Subcutaneous abdominal adipose tissue (tissue), 5 donors: ENCODE measurements around the gene TMEM212.

Experiments
- H3K27ac ChIP-seq: one replicate; pipeline ENCODE4 v1.7.0; 2013; ENCODE audit warnings: low read depth, mild to moderate bottlenecking, inconsistent platforms, low read length, moderate library complexity
- H3K27me3 ChIP-seq, 5 donors: one replicate each; pipeline ENCODE4 v1.7.0; 2013; ENCODE audit warnings: low read length in 5 of 5, inconsistent platforms in 1 of 5; ENCODE audit not compliant: control insufficient read depth in 5 of 5, insufficient read depth in 4 of 5
- H3K36me3 ChIP-seq, 5 donors: one replicate each; pipeline ENCODE4 v1.7.0; 2013; ENCODE audit warnings: low read length in 5 of 5; ENCODE audit not compliant: control insufficient read depth in 5 of 5, insufficient read depth in 5 of 5
- H3K4me1 ChIP-seq, 5 donors: one replicate each; pipeline ENCODE4 v1.7.0; 2013; ENCODE audit warnings: low read length in 5 of 5, mild to moderate bottlenecking in 3 of 5, moderate library complexity in 1 of 5; ENCODE audit not compliant: control insufficient read depth in 5 of 5, insufficient read depth in 5 of 5
- H3K4me3 ChIP-seq, 5 donors: one replicate each; pipeline ENCODE4 v1.7.0; 2013; ENCODE audit warnings: low read length in 5 of 5, low read depth in 1 of 5
- H3K9ac ChIP-seq, 5 donors: one replicate each; pipeline ENCODE4 v1.7.0; 2013; ENCODE audit warnings: low read length in 5 of 5, mild to moderate bottlenecking in 4 of 5, moderate library complexity in 3 of 5
- H3K9me3 ChIP-seq, 5 donors: one replicate each; pipeline ENCODE4 v1.7.0; 2013; ENCODE audit warnings: low read length in 5 of 5; ENCODE audit not compliant: control insufficient read depth in 5 of 5
- donor health status: healthy.
- donor health status: healthy.
- donor health status: healthy.
- donor health status: healthy.
- donor health status: healthy.

The TMEM212 gene

GRCh38 chr3:171867981-171868380, 24.8 kb downstream of the TMEM212 start:
- Histone ChIP-seq H3K9me3 (no peaks in the 10 kb centered on the region), H3K4me1 (peaks cover 0 to 18% (median 2%) of the 10 kb centered on the region in 5 donors), H3K27me3 (no peaks in the 10 kb centered on the region), H3K27ac (no peak overlapping the region), H3K36me3 (no peaks in the 10 kb centered on the region), H3K4me3 (no peak overlapping the region), H3K9ac (no peak overlapping the region)

- Histone ChIP-seq H3K4me1 (peaks cover 3 to 28% (median 23%) of the 10 kb centered on the region in 5 donors), H3K27ac (no peak overlapping the region), H3K4me3 (no peak overlapping the region), H3K9ac (no peak overlapping the region), H3K36me3 (no peaks in the 10 kb centered on the region), H3K9me3 (no peaks in the 10 kb centered on the region), H3K27me3 (no peaks in the 10 kb centered on the region)
These were observed 28.5 kb downstream of the TMEM212 start for GRCh38 chr3:171871392-171872274.

GRCh38 chr3:171873580-171873979, 30.4 kb downstream of the TMEM212 start:
- H3K4me3 ChIP-seq, result no peak overlapping the region
- H3K4me1 ChIP-seq, result peaks cover 3 to 40% (median 32%) of the 10 kb centered on the region in 5 donors
- no peaks in the 10 kb centered on the region for H3K9me3 ChIP-seq
- no peaks in the 10 kb centered on the region for H3K36me3 ChIP-seq
- H3K27ac ChIP-seq, result peak overlapping the region; percentile 87
- no peaks in the 10 kb centered on the region for H3K27me3 ChIP-seq
- peak overlapping the region in 1 of 5 donors; percentile 63 for H3K9ac ChIP-seq

GRCh38 chr3:171874251-171874681, 31.1 kb downstream of the TMEM212 start:
- Histone ChIP-seq H3K9ac (peak overlapping the region in 2 of 5 donors; percentile 22 to 71), H3K4me3 (no peak overlapping the region), H3K4me1 (peaks cover 3 to 42% (median 36%) of the 10 kb centered on the region in 5 donors), H3K27me3 (no peaks in the 10 kb centered on the region), H3K27ac (peak overlapping the region; percentile 87), H3K9me3 (no peaks in the 10 kb centered on the region), H3K36me3 (no peaks in the 10 kb centered on the region)

GRCh38 chr3:171874879-171875278, 31.7 kb downstream of the TMEM212 start:
- no peaks in the 10 kb centered on the region for H3K27me3 ChIP-seq
- no peaks in the 10 kb centered on the region for H3K36me3 ChIP-seq
- H3K4me1 ChIP-seq, result peaks cover 3 to 42% (median 38%) of the 10 kb centered on the region in 5 donors
- H3K9me3 ChIP-seq, result no peaks in the 10 kb centered on the region
- peak overlapping the region in 2 of 5 donors; percentile 22 to 71 for H3K9ac ChIP-seq
- H3K4me3 ChIP-seq, result no peak overlapping the region
- H3K27ac ChIP-seq, result peak overlapping the region; percentile 87

GRCh38 chr3:171875923-171876412, 32.8 kb downstream of the TMEM212 start:
- H3K27me3 ChIP-seq, result no peaks in the 10 kb centered on the region
- peaks cover 3 to 42% (median 38%) of the 10 kb centered on the region in 5 donors for H3K4me1 ChIP-seq
- no peaks in the 10 kb centered on the region for H3K36me3 ChIP-seq
- H3K9me3 ChIP-seq, result no peaks in the 10 kb centered on the region
- peak overlapping the region; percentile 87 for H3K27ac ChIP-seq
- peak overlapping the region in 1 of 5 donors; percentile 71 for H3K9ac ChIP-seq
- no peak overlapping the region for H3K4me3 ChIP-seq

- peak overlapping the region in 1 of 5 donors; percentile 53 for H3K9ac ChIP-seq
- H3K4me3 ChIP-seq, result no peak overlapping the region
- peak overlapping the region; percentile 87 for H3K27ac ChIP-seq
- no peaks in the 10 kb centered on the region for H3K36me3 ChIP-seq
- H3K9me3 ChIP-seq, result no peaks in the 10 kb centered on the region
- H3K27me3 ChIP-seq, result no peaks in the 10 kb centered on the region
- peaks cover 3 to 42% (median 38%) of the 10 kb centered on the region in 5 donors for H3K4me1 ChIP-seq
These were observed 33.6 kb downstream of the TMEM212 start for GRCh38 chr3:171876680-171877147.

GRCh38 chr3:171878461-171879225, 35.5 kb downstream of the TMEM212 start:
- peak overlapping the region in 1 of 5 donors; percentile 67 for H3K9ac ChIP-seq
- H3K4me1 ChIP-seq, result peaks cover 3 to 40% (median 38%) of the 10 kb centered on the region in 5 donors
- H3K36me3 ChIP-seq, result no peaks in the 10 kb centered on the region
- H3K27ac ChIP-seq, result peak overlapping the region; percentile 62
- H3K27me3 ChIP-seq, result no peaks in the 10 kb centered on the region
- no peaks in the 10 kb centered on the region for H3K9me3 ChIP-seq
- no peak overlapping the region for H3K4me3 ChIP-seq

GRCh38 chr3:171879472-171879871, 36.3 kb downstream of the TMEM212 start:
- Histone ChIP-seq H3K4me3 (no peak overlapping the region), H3K9ac (no peak overlapping the region), H3K36me3 (no peaks in the 10 kb centered on the region), H3K27ac (peak overlapping the region; percentile 62), H3K27me3 (no peaks in the 10 kb centered on the region), H3K9me3 (no peaks in the 10 kb centered on the region), H3K4me1 (peaks cover 0 to 33% (median 32%) of the 10 kb centered on the region in 5 donors)
